HG03378 (cell line): Measurements from ENCODE around the gene CIC.
"Not testable (repeated sequence)": the region's sequence is repeated elsewhere in the genome, so short reads cannot be mapped to it uniquely, and the experiment has no call there.

ENCODE experiments used
- ATAC-seq: cut with Tn5 transposase; IDR thresholded peaks from one replicate; pipeline ENCODE4 v1.9.1; 2021; ENCODE audit warnings: mild to moderate bottlenecking, moderate library complexity; ENCODE audit not compliant: unreplicated experiment

CIC gene

GRCh38 chr19:42328854-42329253 lies 59.8 kb downstream of the CIC start:
- no peak for ATAC-seq

DNA sequence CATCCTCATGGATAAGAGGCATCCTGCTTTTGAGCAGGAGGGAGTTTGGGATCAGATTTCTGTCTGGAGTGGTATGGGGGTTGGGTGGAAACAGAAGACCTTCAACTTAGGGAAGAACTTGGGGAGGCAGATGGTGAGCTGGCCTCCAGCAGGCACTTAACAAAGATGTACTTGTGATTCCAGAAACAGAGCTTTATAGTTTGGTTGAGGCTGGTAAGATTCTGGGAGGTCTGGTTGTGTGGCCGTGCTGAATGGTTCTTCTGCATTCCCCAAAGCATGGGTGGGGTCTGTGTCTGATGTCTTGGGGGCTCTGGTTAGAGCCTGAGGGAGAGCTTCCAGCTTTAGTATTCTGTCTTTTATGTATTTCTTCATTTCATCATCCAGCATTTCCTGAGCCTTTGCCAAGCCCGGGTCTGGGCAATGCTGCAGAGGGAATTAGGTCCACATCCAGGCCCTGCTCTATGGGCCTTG lies 61.2 kb downstream of the CIC start:
- ATAC-seq = no peak

GRCh38 chr19:42331333-42331732 lies 62.3 kb downstream of the CIC start:
- ATAC-seq = not testable (repeated sequence)

- ATAC-seq = no peak
Observed at GRCh38 chr19:42332059-42332458, 63.0 kb downstream of the CIC start.

GRCh38 chr19:42333018-42333417 lies 64.0 kb downstream of the CIC start:
- no peak for ATAC-seq

DNA sequence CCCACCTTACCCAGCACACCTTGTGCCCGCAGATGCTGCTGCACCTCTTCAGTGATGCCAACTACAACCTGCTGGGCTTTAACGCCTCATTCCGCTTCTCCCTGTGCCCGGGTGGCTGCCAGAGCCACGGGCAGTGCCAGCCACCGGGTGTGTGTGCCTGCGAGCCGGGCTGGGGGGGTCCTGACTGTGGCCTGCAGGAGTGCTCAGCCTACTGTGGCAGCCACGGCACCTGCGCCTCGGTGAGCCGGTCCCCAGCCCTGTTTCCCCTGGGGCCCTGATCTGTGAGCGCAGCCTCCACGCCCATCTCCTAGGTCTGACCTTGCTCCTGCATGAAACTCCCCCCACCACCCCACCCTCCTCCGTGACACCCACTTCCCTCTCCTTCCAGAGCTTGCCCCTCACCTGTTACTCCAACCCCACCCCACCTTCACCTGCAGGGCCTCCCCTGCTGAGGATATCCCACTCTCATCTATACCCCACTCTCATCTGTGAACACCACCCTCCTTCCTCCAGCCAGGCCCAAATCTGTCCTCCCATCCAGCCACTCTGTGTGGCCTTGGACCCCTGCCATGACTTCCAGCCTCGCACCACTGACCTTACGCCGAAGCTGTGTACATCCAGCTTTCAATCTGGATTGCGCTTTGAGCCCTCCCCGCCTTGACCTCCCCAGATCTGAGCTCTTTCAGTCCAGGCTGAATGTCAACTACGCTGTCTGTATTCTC lies 65.1 kb downstream of the CIC start:
- ATAC-seq = no peak

DNA sequence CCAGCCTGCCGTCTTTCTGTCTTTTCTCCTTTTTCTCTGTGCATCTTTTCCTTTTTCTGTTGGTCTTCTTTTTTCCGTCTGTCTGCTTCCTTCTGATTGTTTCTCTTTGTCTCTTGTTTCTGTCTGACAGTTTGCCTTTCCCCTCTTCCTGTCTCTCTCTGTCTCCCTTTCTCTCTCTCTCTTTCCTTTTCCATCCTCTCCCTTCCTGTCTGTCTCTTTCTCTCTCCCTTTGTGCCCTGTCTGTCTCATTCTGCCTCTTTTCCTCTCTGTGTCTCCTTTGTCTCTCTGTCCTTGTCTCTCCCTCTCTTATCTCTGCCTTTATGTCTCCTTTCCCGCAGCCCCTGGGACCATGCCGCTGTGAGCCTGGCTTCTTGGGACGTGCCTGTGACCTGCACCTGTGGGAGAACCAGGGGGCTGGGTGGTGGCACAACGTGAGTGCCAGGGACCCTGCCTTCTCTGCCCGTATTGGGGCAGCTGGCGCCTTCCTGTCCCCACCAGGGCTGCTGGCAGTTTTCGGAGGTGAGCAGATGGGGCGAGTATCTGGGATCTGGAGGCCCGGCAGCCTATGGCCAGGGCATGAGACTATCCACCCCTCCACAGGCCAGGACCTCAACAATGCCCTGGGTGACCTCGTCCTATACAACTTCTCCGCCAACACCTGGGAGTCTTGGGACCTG lies 65.8 kb downstream of the CIC start:
- ATAC-seq = no peak

GRCh38 chr19:42335374-42335936 lies 66.4 kb downstream of the CIC start:
- ATAC-seq = no peak

DNA sequence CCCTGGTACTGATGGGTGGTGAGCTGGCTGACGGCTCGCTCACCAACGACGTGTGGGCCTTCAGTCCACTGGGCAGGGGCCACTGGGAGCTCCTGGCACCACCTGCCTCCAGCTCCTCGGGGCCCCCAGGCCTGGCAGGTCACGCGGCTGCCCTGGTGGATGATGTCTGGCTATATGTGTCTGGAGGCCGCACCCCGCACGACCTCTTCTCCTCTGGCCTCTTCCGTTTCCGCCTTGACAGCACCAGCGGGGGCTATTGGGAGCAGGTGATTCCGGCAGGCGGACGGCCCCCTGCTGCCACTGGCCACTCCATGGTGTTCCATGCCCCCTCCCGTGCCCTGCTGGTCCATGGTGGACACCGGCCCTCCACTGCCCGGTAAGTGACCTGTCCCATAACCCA lies 66.9 kb downstream of the CIC start:
- ATAC-seq = no peak

GRCh38 chr19:42339126-42339860 lies 70.2 kb downstream of the CIC start:
- not testable (repeated sequence) for ATAC-seq

DNA sequence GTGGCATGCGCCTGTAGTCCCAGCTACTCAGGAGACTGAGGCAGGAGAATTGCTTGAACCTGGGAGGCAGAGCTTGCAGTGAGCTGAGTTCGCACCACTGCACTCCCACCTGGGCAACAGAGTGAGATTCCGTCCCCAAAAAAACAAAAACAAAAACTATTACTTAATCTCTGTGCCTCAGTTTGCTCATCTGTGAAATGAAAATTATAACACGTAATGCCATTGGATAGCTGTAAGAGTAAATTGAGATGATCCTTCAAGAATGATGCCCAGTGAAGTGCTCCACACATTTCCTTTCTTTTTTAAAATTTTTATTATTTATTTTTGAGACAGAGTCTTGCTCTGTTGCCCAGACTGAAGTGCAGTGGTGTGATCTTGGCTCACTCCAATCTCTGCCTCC lies 70.9 kb downstream of the CIC start:
- ATAC-seq = not testable (repeated sequence)

DNA sequence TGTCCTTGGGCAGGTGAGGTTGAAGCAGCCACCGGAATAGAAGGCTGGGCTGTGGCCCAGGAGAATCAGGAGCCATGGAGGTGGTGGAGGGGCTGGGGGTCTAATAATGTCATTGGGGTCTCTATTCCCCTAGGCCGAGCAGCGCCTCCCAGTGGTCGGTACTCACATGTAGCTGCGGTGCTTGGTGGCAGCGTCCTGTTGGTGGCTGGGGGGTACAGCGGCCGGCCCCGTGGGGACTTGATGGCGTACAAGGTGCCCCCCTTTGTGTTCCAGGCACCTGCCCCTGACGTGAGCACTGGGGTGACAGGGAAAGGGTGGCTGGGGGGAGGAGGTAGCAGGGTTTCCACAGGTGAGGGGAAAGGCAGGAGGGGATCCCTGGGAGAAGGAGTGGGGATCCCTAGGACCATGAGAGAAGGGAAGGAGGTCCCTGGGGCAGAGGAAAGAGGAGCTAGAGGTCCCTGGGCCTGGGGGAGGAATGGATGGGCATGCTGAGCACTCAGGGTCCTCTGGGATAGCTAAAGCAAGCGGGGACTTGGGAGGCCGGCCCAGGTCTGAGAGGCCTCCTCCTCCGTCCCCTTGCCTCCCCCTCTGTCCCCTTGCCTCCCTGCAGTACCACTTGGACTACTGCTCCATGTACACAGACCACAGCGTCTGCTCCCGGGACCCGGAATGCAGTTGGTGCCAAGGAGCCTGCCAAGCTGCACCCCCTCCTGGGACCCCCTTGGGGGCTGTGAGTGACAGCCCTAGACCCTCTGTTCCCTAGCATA lies 74.5 kb downstream of the CIC start:
- ATAC-seq = no peak

- no peak for ATAC-seq
Observed at GRCh38 chr19:42344336-42344893, 75.4 kb downstream of the CIC start.
